ENCODE results near the gene CEP70.
"Not testable (repeated sequence)": the region's sequence is repeated elsewhere in the genome, so short reads cannot be mapped to it uniquely, and the experiment has no call there.

CEP70 gene

DNA sequence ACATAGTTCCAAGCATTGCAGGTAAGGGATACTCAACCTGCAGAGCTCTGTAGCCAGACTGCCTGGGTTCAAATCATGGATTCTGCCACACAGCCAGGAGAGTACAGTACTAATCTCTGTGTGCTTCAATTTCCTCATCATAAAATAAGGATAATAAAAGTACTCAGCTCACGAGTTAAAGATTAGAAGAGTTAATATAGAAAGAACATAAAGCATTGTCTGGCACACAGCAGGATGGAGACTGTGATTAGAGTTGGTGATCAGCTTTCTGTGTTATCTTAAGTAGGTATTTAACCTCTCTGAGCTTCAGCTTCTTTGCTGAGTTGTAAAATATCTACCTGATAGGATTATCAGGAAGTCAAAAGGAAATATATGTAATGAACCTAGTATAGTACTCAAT is 2.7 kb downstream of the CEP70 start:
- DNase-seq, result no peak

DNA sequence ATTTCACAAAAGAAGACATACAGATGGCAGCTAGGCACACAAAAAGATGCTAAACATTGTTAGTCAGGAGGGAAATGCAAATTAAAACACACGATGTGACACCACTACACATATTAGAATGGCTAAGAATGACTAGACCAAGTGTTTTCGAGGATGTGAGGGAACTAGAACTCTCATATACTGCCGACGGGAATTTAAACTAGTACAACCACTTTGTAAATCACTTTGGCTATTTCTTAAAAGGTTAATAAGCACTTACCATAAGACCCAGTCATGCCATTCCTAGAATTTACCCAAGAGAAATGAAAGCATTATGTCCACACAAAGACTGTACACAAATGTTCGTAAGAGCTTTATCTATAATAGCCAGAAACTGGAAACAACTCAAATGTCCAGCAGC is 5.6 kb downstream of the CEP70 start:
- no peak for DNase-seq

- no peak for DNase-seq
These were observed 6.7 kb downstream of the CEP70 start for GRCh38 chr3:138587374-138587773.

GRCh38 chr3:138578961-138579574 is 15.0 kb downstream of the CEP70 start:
- peak; percentile 26 for DNase-seq

GRCh38 chr3:138578141-138578540 is 15.9 kb downstream of the CEP70 start:
- peak; percentile 71 for DNase-seq

- no peak for DNase-seq
These were observed 20.9 kb downstream of the CEP70 start for GRCh38 chr3:138573138-138573537.

- not testable (repeated sequence) for DNase-seq
These were observed 24.4 kb downstream of the CEP70 start for GRCh38 chr3:138569624-138570023.

- DNase-seq, result no peak
These were observed 25.0 kb downstream of the CEP70 start for GRCh38 chr3:138569090-138569489.

DNA sequence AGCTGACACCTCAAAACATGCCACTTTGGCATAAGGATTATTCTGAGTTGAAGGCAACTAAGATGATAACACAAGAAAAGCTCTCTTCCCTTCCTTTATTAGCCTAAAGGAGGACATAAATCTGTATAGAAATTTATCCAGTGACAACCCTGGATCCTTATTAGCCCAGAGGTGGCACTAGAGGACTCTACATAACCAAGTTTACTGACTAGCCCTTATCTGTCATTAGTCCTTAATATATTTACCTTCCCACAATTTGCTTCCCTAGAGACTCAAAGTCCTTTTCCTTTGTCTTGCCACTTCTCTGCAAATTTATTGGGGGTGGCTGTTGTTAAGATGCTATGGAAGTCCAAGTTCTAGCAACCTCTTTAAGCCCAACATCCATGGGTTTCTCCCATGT is 26.7 kb downstream of the CEP70 start:
- peak; percentile 42 for DNase-seq

- not testable (repeated sequence) for DNase-seq
These were observed 27.8 kb downstream of the CEP70 start for GRCh38 chr3:138566293-138566692.

DNA sequence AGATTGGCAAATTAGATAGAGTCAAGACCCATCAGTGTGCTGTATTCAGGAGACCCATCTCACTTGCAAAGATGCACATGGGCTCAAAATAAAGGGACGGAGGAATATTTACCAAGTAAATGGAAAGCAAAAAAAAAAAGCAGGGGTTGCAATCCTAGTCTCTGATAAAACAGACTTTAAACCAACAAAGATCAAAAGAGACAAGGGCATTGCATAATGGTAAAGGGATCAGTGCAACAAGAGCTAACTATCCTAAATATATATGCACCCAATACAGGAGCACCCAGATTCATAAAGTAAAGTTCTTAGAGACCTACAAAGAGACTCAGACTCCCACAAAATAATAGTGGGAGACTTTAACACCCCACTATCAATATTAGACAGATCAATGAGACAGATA is 31.2 kb downstream of the CEP70 start:
- not testable (repeated sequence) for DNase-seq

GRCh38 chr3:138560501-138560900 is 33.6 kb downstream of the CEP70 start:
- DNase-seq, result no peak

DNA sequence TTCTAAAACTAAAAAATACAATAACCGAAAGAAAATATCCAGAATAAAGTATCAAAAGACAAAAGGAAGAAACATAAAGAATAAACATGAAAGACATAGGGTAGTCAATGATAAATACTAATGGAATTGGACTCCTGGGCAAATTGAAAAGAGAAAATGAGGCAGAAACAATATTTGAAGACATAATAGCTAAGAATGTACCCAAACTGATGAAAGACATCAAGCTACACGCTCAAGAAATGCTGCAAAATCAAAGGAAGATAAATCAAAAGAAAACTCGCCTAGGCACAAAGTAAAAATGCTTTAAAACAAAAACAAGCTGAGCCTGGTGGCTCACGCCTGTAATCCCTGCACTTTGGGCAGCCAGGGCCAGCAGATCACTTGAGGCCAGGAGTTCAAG is 34.9 kb downstream of the CEP70 start:
- DNase-seq, result no peak

- DNase-seq, result not testable (repeated sequence)
These were observed 39.3 kb downstream of the CEP70 start for GRCh38 chr3:138554775-138555174.

- DNase-seq, result not testable (repeated sequence)
These were observed 43.1 kb downstream of the CEP70 start for GRCh38 chr3:138550958-138551357.

- DNase-seq, result no peak
These were observed 44.7 kb downstream of the CEP70 start for GRCh38 chr3:138549179-138549977.

DNA sequence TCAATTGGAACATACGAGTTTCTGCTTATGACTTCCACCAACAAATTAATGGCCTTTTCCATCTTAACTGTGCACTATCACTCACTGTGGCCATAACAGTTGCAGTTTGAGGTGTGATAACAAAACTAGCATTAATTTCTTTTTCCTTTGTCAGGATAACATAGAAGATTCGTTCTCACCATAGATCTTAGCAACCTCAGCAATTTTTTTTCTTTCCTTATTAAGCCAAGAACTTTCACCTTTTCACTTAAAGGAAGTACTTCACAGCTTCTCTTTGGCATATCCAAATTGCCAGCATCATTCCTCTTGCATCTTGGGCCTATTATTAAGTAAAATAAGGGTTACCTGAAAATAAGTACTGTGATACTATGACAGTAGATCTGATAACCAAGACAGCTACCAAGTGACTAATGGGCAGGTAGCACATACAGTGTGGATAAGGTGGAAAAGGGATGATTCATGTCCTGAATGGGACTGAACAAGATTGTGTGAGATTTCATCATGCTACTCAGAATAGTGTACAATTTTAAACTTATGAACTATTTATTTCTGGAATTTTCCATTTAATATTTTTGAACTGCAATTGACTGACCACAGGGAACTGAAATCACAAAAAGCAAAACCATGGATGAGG is 46.6 kb downstream of the CEP70 start:
- no peak for DNase-seq

DNA sequence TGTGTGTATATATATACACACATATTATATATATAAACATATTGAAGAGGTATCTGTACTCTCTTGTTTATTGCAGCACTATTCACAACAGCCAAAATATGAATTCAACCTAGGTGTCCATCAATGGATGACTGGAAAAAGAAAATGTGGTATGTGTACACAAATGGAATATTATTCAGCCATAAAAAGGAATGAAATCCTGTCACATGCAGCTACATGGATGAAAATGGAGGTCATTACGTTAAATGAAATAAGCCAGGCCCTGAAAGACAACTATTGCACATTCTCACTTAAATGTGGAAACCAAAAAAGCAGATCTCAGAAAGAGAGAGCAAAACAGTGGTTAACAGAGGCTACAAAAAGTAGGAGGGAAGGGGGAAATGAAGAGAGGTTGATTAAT is 49.5 kb downstream of the CEP70 start:
- no peak for DNase-seq

DNA sequence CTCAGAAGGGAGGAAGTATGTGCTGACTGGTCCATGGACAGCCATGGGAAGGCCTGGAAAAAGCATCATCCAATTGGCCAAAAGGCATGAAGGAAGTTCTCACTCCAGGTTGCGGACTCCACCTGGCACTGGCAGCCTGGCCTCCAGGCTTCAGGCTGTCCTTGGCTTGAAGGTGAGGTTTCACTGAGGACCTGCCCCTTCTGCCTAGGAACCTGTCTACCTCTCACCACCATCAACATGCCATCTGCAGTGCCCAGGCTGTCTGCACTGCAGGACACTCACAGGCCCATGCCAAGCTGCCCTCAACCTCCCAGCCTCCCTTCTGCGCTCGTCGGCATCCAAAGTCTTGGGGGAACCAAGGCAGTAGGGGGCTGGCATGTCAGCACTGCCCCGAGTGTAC is 51.1 kb downstream of the CEP70 start:
- no peak for DNase-seq

DNA sequence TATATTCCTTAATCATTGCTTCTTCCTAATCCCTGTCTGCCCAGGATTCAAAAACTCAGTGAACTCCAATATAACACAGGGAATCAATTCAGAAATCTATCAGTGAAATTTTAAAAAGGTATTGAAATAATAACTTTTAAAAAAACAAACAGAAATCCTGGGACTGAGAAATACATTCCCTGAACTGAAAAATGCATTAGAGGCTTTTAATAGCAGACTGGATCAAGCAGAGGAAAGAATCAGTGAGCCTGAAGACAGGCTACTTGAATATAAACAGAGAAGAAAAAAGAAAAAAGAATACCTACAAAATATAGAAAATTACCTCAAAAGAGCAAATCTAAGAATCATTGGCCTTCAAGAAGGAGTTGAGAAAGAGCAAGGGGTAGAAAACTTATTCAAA is 54.7 kb downstream of the CEP70 start:
- DNase-seq, result no peak

DNA sequence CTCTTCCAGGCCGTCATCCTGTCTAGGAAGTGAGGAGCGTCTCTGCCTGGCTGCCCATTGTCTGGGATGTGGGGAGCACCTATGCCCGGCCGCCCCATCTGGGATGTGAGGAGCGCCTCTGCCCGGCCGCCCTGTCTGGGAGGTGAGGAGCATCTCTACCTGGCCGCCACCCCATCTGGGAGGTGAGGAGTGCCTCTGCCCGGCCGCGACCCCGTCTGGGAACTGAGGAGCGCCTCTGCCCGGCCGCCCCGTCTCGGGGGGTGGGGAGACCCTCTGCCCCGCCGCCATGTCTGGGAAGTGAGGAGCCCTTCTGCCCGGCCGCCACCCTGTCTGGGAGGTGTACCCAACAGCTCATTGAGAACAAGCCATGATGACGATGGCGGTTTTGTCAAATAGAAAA is 72.6 kb downstream of the CEP70 start:
- DNase-seq, result not testable (repeated sequence)

GRCh38 chr3:138513090-138513843 is 80.8 kb downstream of the CEP70 start:
- DNase-seq, result no peak

GRCh38 chr3:138511945-138512344 is 82.1 kb downstream of the CEP70 start:
- DNase-seq, result no peak
